ENCODE data around the gene LEMD3.

LEMD3 gene

DNA sequence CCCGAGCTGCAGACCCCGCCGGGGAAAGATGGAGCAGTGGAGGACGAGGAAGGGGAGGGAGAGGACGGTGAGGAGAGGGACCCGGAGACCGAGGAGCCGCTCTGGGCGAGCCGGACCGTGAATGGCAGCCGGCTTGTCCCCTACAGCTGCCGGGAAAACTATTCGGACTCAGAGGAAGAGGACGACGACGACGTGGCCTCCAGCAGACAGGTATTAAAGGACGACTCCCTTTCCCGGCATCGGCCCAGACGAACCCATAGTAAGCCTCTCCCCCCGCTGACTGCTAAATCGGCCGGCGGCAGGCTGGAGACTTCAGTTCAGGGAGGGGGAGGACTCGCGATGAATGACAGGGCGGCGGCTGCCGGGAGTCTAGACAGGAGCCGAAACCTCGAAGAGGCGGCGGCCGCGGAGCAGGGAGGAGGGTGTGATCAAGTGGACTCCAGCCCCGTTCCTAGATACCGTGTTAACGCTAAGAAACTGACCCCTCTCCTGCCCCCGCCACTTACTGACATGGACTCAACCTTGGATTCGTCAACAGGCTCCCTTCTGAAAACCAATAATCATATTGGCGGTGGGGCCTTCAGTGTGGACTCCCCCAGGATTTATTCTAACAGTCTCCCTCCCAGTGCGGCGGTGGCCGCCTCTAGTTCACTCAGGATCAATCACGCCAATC, 962 bp downstream of the LEMD3 start:
- peak in 3 of 4 experiments; percentile 2 to 26 (median 25) for DNase-seq

DNA sequence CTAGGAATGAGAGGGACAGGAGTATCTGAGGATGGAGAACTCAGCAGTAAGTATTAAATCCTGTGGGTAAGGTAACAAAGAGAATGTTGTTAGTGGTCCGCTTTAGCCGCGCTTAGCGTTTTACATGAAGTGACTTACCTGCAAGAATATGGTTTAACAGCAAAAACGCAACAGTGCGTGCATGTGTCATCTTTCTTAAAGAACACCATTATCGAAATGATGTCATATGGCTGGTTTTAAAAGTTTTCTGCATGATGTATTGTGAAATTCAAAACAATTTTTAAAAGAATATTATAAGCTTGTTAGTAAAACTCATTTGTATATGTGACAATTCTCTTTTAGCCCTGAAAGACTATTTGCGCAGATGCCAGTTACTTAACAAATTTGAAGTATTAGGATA, 1.7 kb downstream of the LEMD3 start:
- no peak for DNase-seq

DNA sequence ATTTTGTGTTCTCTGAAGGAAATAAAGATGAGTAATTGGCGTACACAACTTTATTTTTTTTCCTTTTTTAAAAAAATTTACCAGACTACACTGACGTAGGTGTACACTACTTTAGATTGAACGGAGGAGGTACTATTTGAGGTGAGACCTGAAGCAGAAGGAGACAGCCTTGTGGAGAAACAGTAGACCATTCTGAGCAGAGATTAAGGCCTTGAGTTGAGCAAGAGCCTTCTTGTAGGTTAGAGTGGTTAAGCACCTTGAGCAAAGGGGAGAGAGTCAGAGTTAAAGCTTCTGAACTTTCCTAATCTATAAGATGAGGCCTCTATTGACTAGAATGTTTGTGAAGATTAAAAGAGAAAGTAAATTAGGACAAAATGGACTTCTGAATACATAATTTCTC, 2.5 kb downstream of the LEMD3 start:
- DNase-seq: no peak

DNA sequence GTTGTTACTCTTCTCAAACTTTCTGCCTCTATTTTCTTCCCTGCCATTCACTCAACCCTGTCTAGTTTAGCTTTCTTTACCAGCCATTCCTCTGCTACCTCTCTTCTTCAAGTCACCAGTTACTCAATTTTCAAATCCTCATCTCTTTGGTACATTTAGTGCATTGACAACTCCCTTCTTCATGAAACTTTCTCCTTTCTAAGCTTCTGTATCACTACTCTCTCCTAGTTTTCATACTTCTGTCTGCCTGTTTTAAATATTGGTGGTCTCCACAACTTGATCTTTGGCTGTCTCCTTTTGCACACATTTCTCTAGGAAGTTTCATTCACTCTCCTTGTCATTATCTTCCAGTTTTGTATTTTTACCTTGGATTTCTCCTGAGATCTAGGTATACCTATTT, 6.0 kb downstream of the LEMD3 start:
- DNase-seq: no peak

DNA sequence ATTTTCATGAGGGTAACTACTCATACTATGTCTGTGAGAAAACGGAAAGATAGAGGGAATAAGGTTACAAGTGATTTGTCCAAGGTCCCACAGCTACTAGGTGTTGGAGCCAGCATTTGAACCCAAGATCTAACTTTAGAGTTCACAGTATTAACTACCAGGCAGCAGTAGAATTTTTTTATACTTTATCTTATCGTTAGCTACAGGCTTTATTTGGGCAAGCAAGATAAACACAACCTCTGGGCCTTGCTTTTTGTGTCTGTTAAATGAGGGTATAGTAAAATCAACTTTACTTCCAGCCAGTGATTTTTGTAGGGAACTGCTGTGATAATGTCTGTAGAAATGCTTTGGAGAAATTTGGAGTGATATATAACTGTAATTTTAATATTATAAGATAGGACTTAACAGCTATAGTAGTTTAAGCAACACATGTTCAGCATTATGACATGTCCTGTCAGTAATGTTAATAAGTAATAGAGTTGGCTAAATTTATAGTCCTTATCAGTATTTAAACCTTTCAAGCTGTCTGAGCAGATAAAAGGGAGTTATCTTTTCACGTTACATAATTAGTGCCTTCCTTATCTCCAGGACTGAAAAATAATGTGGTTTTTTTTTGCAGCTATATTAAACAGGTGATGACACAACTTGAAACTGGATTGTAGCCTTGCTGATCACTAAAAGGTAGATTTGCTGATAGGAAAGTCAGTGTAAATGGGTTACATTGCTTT, 12.8 kb downstream of the LEMD3 start:
- no peak for DNase-seq

- no peak for DNase-seq
Observed at GRCh38 chr12:65184176-65184857, 14.9 kb downstream of the LEMD3 start.

DNA sequence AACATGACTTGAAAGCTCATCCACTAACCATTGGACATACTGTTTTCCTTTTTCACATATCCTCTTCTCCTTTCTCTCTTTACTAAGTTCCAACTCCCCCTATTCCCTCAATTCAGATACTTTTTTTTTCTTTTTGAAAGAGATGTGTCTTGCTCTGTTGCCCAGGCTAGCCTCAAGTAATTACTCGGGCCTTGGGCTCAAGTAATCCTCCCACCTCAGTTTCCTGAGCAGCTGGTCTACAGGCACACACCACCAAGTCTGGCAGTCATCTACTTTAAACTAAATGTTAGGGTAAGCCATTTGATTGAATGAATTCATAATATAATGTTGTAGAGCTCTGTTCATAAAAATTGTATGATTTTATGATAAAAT, 15.5 kb downstream of the LEMD3 start:
- DNase-seq: no peak

DNA sequence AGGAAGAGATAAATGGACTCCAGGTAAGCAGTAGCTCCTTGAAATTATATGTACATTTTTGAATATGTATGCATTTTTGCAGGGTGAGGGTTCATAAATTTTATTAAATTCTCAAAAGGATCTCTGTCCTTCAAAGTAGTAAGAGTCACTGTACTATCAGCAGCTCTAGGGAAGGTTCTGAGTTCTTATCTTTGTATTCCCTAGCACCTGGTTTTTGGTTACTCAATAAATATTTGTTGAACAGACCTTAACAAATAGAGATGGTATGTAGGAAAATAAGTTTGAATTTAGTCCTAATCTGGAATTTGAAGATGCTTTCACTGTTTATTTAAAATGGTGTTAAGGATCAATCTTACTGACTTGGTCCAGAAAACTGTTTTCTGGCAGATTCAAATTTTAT, 18.3 kb downstream of the LEMD3 start:
- DNase-seq: no peak

DNA sequence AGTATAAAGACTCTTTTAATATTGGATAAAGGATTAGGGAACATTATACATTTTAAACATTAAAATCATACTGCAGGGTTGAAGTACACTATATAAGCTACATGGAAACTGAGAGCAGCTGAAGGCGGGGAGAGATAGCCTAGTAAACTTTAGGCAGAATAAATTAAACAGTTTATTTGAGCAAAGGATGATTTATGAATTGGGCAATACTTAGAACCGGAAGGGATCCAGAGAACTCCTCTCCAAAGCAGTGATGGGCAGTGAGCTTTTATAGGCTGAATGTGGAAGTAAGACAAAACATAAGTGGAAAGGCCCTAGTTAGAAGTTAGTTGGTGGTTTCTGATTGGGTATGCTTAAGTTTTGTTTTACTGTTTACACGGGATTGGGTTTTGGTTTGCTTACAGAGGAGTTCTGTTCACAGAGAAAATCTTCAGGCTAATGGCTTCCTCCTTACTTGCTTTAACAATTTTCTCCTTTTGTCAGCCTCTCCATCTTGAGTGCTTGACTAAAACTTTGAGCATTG, 18.9 kb downstream of the LEMD3 start:
- no peak for DNase-seq

- DNase-seq: no peak
Observed at GRCh38 chr12:65189028-65189718, 19.8 kb downstream of the LEMD3 start.

GRCh38 chr12:65192963-65193516, 23.7 kb downstream of the LEMD3 start:
- DNase-seq: no peak

GRCh38 chr12:65194949-65195348, 25.6 kb downstream of the LEMD3 start:
- no peak for DNase-seq

- DNase-seq: no peak
Observed at GRCh38 chr12:65195387-65196055, 26.1 kb downstream of the LEMD3 start.

DNA sequence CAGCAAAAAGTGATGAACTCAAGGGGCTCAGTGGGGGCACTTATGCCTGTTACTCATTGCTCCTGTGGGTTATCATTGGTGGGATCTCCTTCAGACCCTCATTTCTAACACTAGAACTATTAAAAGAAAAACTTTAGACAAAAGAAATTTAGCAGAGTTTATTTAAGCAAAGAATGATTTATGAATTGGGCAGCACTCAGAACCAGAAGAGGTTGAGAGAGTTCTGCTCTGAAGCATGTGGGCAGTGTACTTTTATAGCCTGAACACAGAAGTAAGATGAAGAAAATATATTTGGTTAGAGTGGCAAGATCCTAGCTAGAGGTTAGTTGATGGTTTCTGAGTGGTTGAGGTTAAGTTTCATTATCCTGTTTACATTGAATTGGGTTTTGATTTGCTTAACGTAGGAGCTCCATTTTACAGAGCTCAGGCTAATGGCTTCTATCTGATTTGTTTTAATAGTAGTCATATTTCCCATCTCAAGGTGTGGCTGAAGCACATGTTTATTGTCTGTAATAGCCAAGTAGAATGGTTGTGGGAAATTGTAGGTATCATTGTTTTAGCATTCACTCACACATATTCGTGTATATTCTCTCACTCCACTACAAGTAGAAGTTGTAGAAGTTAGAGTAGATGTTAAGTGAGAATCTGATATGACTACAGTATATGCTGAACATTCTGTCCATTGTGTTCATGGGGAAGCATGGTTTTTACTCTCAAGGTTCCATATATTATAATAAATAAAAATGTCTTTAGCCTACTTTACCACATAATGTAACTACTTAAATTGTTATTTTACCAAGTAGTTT, 27.6 kb downstream of the LEMD3 start:
- no peak for DNase-seq

GRCh38 chr12:65199604-65200003, 30.2 kb downstream of the LEMD3 start:
- DNase-seq: no peak

GRCh38 chr12:65200007-65200665, 30.8 kb downstream of the LEMD3 start:
- no peak for DNase-seq

DNA sequence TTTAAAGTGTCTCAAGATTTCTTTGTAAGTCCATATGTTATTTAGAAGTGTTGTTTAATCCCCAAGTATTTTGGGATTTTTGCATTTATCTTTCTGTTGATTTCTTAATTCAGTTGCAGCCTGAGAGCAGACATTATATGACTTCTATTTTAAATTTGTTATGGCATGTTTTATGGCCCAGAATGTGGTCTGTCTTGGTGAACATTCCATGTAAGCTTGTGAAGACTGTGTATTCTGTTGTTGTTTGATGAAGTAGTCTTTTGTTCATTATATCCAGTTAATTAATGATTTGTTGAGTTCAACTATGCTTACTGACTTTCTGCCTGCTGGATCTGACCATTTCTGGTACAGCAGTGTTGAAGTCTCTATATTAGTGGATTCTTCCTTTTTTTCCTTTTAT, 34.0 kb downstream of the LEMD3 start:
- DNase-seq: no peak

DNA sequence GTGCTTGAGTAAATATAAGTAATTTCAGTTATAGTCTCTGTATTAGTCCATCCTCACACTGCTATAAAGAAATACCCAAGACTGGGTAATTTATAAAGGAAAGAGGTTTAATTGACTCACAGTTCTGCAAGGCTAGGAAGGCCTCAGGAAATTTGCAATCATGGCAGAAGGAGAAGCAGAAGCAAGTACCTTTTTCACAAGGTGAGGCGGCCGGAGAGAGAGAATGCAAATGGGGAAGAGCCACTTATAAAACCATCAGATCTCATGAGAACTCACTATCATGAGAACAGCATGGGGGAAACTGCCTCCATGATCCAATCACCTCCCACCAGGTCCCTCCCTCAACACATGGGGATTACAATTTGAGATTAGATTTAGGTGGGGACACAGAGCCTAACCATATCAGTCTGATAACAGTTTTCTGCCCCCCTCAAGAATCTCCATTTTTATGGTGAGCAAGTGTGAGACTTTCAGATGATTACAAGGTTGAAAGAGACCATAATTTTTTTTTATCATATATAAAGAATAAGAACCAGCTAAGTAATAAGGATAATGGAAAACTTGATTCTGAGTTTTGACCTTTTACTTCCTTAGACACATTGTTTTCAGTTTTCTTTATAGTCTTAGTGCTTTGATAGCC, 35.6 kb downstream of the LEMD3 start:
- DNase-seq: no peak

DNA sequence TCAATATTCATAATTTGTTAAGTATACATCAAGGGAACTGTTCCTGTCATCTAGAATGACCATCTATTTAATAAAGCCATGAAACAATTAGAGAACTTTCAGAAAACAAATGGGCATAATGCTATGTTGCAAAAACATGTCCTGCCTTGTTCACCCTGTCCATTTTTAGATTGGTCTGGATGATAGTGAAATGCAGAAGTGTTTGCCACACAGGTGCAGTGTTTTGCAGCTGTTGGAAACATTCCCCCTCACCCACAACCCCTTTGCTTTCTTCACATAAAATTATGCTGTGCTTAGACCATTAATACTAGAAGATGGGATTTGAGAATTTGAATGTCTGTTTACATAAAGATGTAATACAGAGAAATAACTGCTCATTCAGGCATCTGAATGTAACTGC, 36.5 kb downstream of the LEMD3 start:
- no peak for DNase-seq

DNA sequence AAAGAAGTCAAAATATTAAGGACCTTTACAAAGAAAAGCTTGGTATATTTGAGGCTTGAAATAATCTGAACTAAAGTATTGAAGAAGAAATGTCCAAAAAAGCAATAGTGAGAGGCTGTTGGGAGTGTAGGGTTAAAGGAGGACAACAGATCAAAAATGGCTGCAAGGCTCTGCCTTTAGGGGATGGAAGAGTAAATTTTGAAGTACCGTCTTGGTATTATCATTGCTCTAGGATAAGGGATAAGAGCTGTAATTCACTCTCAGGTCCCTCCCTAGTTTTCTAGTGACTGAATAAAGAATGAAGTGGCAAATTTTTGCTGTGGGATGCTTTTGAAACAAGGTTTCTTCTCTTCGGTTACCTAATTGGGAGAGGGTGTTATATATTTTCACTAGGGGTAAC, 38.7 kb downstream of the LEMD3 start:
- no peak for DNase-seq

All from activated naive CD4-positive, alpha-beta T cell (primary cell).